Measurements from ENCODE around the gene RXFP2.

- TF ChIP-seq POLR2AphosphoS5 (IDR thresholded peaks at IDR 0.05; ENCODE audit: low read depth, low read length) = no peak
- TF ChIP-seq, protein P1, sequence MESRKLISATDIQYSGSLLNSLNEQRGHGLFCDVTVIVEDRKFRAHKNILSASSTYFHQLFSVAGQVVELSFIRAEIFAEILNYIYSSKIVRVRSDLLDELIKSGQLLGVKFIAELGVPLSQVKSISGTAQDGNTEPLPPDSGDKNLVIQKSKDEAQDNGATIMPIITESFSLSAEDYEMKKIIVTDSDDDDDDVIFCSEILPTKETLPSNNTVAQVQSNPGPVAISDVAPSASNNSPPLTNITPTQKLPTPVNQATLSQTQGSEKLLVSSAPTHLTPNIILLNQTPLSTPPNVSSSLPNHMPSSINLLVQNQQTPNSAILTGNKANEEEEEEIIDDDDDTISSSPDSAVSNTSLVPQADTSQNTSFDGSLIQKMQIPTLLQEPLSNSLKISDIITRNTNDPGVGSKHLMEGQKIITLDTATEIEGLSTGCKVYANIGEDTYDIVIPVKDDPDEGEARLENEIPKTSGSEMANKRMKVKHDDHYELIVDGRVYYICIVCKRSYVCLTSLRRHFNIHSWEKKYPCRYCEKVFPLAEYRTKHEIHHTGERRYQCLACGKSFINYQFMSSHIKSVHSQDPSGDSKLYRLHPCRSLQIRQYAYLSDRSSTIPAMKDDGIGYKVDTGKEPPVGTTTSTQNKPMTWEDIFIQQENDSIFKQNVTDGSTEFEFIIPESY (IDR thresholded peaks at IDR 0.05; ENCODE audit: borderline replicate concordance, low read depth) = no peak
Observed at GRCh38 chr13:31781064-31781463, 41.7 kb downstream of the RXFP2 start.

Data from SK-N-SH (cell line).